Glomerular visceral epithelial cell (primary cell): ENCODE measurements around the gene EVPL.
A peak's percentile ranks its signal among the peaks of the same experiment; 100 is the strongest.
"Not testable (repeated sequence)": the region's sequence is repeated elsewhere in the genome, so short reads cannot be mapped to it uniquely, and the experiment has no call there.

ENCODE experiments used
- DNase-seq: peaks from one replicate; pipeline ENCODE4 v3.0.0-alpha.2; 2016; ENCODE audit errors: extremely low spot score

Gene EVPL

DNA sequence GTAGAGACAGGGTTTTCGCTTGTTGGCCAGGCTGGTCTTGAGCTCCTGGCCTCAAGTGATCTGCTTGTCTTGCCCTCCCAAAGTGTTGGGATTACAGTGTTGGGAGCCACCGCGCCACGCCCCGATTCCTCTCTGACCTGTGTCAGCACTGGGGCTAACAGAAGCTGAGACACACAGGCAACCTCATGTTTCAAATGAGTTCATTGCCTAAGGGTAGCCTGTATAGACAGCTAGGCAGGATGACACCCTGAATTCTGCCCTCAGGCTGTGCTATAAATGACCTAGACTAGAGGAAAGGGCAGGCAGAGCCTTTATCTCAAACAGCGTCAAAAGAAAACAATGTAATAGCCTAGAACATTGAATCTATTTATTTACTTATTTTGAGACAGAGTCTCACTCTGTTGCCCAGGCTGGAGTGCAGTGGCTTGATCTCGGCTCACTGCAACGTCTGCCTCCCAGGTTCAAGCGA lies 28.7 kb downstream of the EVPL start:
- no peak for DNase-seq

- peak; percentile 86 for DNase-seq
These were observed 30.2 kb downstream of the EVPL start for GRCh38 chr17:75996665-75997590.

GRCh38 chr17:75995385-75995925 lies 31.7 kb downstream of the EVPL start:
- DNase-seq: no peak

- DNase-seq: no peak
These were observed 32.2 kb downstream of the EVPL start for GRCh38 chr17:75994802-75995370.

GRCh38 chr17:75991396-75991795 lies 35.7 kb downstream of the EVPL start:
- DNase-seq: no peak

DNA sequence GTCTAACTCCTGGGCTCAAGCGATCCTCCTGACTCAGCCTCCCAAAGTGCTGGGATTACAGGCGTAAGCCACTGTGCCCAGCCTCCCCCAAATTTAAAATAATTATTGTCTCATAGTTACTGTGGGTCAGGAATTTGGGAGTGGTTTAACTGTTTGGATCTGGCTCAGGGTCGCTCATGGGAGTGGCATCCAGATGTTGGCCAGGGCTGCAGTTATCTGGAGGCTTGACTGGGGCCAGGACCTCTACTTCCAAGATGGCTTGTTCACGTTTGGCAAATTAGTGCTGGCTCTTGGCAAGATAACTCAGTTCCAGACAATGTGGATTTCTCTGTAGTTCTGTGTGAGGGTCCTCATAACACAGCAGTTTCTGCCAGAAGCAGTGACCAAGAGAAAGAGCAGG lies 40.1 kb downstream of the EVPL start:
- no peak for DNase-seq

- no peak for DNase-seq
These were observed 41.1 kb downstream of the EVPL start for GRCh38 chr17:75985986-75986385.

DNA sequence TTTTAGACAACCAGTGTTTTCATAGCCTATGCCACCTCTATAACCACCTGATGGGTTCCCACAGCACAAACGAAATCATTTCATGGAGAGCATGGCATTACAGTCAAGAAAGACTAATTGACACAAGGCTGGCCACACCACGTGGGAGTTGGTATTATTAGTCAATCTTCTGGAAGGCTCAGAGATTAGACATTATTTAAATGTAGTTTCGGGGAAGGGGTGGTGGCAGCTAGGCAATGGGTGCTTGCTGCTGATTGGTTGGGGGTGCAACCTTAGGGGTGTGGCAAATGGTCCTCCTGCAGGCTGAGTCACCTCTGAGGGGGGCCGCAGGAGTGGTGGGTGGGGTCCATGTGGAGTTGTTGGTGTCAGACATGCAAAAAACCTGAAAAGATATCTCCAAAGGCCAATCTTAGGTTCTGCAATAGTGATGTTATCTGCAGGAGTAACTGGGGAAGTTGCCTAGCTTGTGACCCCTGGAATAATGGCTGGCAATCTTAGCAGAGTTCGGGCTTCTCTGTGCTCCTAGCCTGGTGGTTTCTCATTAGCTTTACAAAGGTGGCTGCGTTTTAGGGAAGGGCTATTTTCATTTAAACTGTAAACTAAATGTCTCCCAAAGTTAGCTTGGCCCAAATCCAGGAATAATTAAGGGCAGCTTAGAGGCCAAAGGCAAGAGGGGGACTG lies 43.5 kb downstream of the EVPL start:
- no peak for DNase-seq

GRCh38 chr17:75981019-75981615 lies 46.0 kb downstream of the EVPL start:
- DNase-seq: no peak

DNA sequence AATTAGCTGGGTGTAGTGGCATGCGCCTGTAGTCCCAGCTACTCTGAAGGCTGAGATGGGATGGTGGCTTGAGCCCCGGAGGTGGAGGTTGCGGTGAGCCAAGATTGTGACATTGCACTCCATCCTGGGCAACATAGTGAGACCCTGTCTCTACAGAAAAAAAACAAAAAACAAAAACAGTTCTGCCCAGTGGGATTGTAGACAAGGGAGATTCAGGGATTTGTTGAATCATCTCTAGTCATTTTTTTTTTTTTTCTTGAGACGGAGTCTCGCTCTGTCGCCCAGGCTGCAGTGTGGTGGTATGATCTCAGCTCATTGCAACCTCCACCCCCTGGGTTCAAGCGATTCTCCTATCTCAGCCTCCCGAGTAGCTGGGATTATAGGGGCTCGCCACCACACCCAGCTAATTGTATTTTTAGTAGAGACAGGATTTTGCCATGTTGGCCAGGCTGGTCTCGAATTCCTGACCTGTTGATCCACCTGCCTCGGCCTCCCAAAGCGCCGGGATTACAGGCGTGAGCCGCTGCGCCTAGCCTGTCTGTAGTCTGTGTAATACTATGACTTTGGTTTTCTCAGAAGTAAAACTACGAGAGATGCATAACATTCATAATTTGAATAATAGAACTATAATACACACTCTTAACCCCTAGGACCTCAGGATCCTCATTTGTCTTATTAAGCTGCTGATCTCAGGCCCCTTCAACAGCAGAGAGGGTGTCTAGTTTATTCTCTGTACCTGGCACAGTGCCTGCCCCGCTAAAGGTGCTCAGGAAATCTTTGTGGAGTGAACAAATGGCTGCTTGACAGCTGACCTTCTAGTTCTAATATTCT lies 46.7 kb downstream of the EVPL start:
- DNase-seq: peak; percentile 58

GRCh38 chr17:75979705-75980187 lies 47.4 kb downstream of the EVPL start:
- DNase-seq: no peak

DNA sequence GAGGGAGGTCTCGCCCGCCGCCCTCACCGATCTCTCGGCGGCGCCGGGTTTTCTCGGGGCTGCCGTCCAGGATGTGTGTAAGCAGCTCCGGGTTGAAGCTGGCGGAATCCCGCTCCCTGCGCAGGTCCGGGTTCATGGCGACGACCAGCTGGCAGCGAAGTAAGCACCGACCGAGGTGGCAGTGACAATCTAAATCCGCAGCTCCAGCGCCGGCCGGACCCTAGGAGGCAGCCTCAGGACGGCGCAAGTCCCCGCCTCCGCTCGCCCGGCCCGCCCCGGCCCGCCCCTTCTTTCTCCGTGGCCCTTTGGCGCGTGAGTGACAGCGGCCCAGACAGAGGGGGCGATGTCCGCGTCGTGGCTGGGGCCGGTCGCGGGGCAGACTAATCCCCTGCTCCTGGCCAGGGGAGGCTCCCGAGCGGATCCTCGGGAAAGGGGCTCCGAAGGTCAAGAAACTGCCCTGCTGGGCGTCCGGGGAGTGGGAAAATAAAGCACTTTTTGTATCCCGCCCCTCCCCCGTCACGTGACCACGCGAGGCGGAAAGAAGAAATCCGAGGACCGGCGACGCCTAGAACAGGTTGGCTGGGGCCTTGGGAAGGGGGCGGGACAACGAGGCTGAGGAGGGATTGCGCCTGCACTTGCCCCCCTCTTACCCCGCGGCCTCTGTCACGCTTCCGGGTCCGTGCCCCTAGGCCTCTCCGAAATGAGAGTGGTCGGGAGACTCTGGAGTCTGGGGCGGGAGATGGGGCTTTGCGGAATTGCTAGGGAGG lies 48.0 kb downstream of the EVPL start, which contains the start of the genes ACOX1 and TEN1:
Gene ACOX1, minus strand, starts transcription at position 229 of the 767 bp plus-strand sequence. Its CDS starts 93 bp downstream, at position 136.
Gene TEN1, plus strand, starts transcription at position 303 of the 767 bp plus-strand sequence. CDS start 6,953 bp downstream, outside the sequence.
- DNase-seq: peak; percentile 98

DNA sequence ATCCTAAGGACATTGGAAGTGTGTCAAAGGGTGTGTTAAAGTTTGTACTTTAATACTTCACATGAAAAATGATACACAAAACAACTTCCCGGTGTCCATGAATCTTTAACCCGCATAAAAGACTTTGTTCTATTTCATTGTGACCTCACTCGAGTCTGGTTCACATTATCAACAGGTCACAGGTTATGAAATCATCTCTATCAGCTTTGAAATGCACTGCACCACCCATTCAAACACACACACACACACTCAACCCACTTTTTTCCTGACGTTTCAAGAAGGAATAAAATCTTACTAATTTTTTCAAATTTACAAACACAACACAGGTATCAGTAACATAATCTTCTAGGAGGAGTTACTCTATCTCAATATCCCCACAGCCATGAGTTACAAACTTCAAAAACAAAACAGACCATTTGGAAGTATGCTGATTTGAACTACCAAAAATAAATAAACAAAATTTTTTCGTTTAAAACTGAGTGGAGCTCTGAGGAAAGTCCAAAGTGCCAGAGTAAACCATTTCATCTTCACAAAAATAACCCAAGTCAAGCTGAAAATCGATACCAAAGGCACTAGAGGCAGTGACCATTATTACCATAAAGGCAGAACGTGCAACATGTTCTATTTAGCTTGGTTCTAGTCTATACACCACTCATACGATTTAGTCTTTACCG lies 50.8 kb downstream of the EVPL start:
- peak; percentile 21 for DNase-seq

GRCh38 chr17:75975757-75976174 lies 51.3 kb downstream of the EVPL start:
- DNase-seq: no peak

- DNase-seq: not testable (repeated sequence)
These were observed 51.9 kb downstream of the EVPL start for GRCh38 chr17:75975187-75975586.

DNA sequence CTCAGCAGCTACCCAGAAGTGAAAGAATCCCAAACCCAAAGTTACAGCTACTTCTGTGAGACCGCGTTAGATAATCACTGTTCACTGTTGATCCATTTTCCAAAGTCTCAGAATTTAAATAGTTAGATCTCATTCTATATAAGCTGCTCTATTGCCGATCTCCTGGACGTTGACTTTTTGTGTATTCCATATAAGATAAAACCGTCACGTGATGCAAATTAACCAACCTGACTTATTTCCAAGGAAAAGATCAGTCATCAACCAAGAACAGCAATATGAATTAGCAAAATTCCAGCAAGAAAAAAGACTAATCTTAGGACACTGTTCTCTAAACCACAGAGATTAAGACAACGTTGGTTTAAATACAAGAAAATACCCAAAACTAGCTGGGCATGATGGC lies 56.5 kb downstream of the EVPL start:
- no peak for DNase-seq

GRCh38 chr17:75970011-75970523 lies 57.0 kb downstream of the EVPL start:
- DNase-seq: no peak

DNA sequence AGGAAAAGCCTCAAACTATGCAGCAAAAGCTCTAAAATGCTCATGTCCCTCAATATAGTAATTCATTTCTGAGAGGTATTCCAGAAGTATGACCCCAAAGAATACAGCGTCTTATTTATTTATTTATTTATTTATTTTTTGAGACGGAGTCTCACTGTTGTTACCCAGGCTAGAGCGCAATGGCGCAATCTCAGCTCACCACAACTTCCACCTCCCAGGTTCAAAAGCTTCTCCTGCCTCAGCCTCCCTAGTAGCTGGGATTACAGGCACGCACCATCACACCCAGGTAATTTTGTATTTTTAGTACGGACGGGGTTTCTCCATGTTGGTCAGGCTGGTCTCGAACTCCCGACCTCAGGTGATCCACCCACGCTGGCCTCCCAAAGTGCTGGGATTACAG lies 58.1 kb downstream of the EVPL start:
- DNase-seq: not testable (repeated sequence)

- DNase-seq: no peak
These were observed 61.6 kb downstream of the EVPL start for GRCh38 chr17:75965468-75965867.
